Loucy (cell line): ENCODE measurements around the gene TYW1.
"Not testable (repeated sequence)": the region's sequence is repeated elsewhere in the genome, so short reads cannot be mapped to it uniquely, and the experiment has no call there.

ENCODE experiments used
- H2AFZ ChIP-seq: fragments of 200-600 bp; sonication (generic); 2 replicates; pipeline ENCODE4 v1.6.0; 2016; ENCODE audit warnings: antibody characterized with exemption, mild to moderate bottlenecking, low read length, moderate library complexity
- H3F3A ChIP-seq: fragments of 200-600 bp; 2 replicates; pipeline ENCODE4 v1.6.0; 2016; ENCODE audit warnings: antibody characterized with exemption, low read depth, mild to moderate bottlenecking
- H3K27me3 ChIP-seq: fragments of 200-600 bp; sonication (generic); 2 replicates; pipeline ENCODE4 v1.6.1; 2014; ENCODE audit warnings: low read length, mild to moderate bottlenecking; ENCODE audit not compliant: insufficient read depth, poor library complexity, severe bottlenecking
- H3K36me3 ChIP-seq: fragments of 200-600 bp; sonication (generic); 2 replicates; pipeline ENCODE4 v1.6.1; 2016; ENCODE audit warnings: low read length; ENCODE audit not compliant: insufficient read depth
- H3K4me1 ChIP-seq: fragments of 200-600 bp; sonication (generic); 2 replicates; pipeline ENCODE4 v1.5.1; 2014; ENCODE audit warnings: low read length, mild to moderate bottlenecking; ENCODE audit not compliant: insufficient read depth, poor library complexity, severe bottlenecking
- H3K4me2 ChIP-seq: fragments of 200-600 bp; sonication (generic); 2 replicates; pipeline ENCODE4 v1.6.0; 2014; ENCODE audit warnings: antibody characterized with exemption, low read length, low read depth, mild to moderate bottlenecking; ENCODE audit not compliant: poor library complexity, severe bottlenecking
- H3K4me3 ChIP-seq: fragments of 200-600 bp; sonication (generic); 2 replicates; pipeline ENCODE4 v1.5.1; 2014; ENCODE audit warnings: low read length, mild to moderate bottlenecking, mixed read lengths; ENCODE audit not compliant: poor library complexity, severe bottlenecking
- H3K79me2 ChIP-seq: fragments of 200-600 bp; sonication (generic); 2 replicates; pipeline ENCODE4 v1.6.1; 2014; ENCODE audit warnings: low read length; ENCODE audit not compliant: insufficient read depth
- H3K9ac ChIP-seq: fragments of 200-600 bp; sonication (generic); 2 replicates; pipeline ENCODE4 v1.6.0; 2014; ENCODE audit warnings: mild to moderate bottlenecking, low read depth, low read length, moderate library complexity; ENCODE audit not compliant: poor library complexity, severe bottlenecking
- H3K9me2 ChIP-seq: fragments of 200-600 bp; sonication (generic); replicated peaks from 2 replicates; pipeline ENCODE4 v1.6.1; 2016; ENCODE audit warnings: low read depth, low read length, mixed read lengths
- H3K9me3 ChIP-seq: fragments of 200-600 bp; sonication (generic); 2 replicates; pipeline ENCODE4 v1.6.1; 2014; ENCODE audit warnings: mild to moderate bottlenecking, antibody characterized with exemption, low read length, low read depth; ENCODE audit not compliant: insufficient read depth
- H4K20me1 ChIP-seq: fragments of 200-600 bp; sonication (generic); 2 replicates; pipeline ENCODE4 v1.6.0; 2014; ENCODE audit warnings: antibody characterized with exemption, low read length, mild to moderate bottlenecking; ENCODE audit not compliant: insufficient read depth, poor library complexity, severe bottlenecking
- EZH2phosphoT487 ChIP-seq: fragments of 200-600 bp; IDR thresholded peaks from 2 replicates; pipeline ENCODE4 v1.6.1; 2018; ENCODE audit warnings: antibody characterized with exemption, mild to moderate bottlenecking, moderate library complexity, borderline replicate concordance
- TF ChIP-seq, protein P1 (sequence below): fragments of 200-600 bp; sonication (generic); conservative IDR thresholded peaks from 2 replicates; pipeline ENCODE4 v1.5.1; 2014; ENCODE audit warnings: mild to moderate bottlenecking, antibody characterized with exemption, low read length

TYW1 gene, protein sequence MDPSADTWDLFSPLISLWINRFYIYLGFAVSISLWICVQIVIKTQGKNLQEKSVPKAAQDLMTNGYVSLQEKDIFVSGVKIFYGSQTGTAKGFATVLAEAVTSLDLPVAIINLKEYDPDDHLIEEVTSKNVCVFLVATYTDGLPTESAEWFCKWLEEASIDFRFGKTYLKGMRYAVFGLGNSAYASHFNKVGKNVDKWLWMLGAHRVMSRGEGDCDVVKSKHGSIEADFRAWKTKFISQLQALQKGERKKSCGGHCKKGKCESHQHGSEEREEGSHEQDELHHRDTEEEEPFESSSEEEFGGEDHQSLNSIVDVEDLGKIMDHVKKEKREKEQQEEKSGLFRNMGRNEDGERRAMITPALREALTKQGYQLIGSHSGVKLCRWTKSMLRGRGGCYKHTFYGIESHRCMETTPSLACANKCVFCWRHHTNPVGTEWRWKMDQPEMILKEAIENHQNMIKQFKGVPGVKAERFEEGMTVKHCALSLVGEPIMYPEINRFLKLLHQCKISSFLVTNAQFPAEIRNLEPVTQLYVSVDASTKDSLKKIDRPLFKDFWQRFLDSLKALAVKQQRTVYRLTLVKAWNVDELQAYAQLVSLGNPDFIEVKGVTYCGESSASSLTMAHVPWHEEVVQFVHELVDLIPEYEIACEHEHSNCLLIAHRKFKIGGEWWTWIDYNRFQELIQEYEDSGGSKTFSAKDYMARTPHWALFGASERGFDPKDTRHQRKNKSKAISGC

DNA sequence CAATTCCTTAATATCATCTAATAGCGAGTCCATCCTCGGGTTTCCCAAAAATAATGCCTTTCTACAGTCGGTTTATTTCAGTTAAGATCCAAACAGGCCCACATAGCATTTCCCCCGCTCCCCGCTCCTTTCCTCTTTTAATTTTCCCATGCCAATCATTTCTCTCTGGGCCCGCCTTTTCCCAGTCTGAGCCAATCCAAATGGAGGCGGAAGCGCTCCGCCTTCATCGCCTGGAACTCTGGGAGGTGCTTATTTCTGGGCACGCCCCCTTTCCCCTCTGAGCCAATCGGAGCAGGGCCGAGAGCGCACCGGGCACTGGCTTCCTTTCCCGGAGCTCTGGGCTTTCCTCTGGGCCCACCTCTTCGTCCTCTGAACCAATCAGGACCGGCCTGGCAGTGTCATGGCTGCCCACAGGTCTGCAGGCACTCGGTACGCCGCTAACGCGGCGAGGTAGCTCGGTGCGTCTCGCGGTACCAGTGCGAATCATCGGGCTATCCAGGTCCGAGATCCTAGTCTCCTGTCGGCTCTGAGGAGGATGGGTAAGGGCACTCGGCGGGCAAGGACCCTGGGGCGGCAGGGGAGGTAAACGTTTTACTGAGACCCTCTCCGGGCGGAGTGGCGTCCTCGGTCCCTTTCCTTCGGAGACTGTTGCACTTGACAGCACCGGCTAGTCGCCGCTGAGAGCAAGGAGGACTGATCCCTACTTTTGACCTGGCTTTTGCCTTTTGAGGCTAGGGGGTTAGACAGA, at the start of gene TYW1:
TYW1 (plus strand) TSS at position 390 of the 748 bp plus-strand sequence; CDS start at position 536, 146 bp downstream.
- Histone ChIP-seq H3K4me2 (peak within 1 kb of the TSS; percentile 83), H3K79me2 (peaks cover 34% of the 10 kb centered on the region), H3K9ac (peak within 1 kb of the TSS; percentile 79), H2AFZ (peak within 1 kb of the TSS; percentile 89), H3K4me3 (peak within 1 kb of the TSS; percentile 80)
- H3K36me3 ChIP-seq, H3K9me2 ChIP-seq, H3K27me3 ChIP-seq, H3F3A ChIP-seq, H3K9me3 ChIP-seq, H3K4me1 ChIP-seq, H4K20me1 ChIP-seq: not testable (repeated sequence)

DNA sequence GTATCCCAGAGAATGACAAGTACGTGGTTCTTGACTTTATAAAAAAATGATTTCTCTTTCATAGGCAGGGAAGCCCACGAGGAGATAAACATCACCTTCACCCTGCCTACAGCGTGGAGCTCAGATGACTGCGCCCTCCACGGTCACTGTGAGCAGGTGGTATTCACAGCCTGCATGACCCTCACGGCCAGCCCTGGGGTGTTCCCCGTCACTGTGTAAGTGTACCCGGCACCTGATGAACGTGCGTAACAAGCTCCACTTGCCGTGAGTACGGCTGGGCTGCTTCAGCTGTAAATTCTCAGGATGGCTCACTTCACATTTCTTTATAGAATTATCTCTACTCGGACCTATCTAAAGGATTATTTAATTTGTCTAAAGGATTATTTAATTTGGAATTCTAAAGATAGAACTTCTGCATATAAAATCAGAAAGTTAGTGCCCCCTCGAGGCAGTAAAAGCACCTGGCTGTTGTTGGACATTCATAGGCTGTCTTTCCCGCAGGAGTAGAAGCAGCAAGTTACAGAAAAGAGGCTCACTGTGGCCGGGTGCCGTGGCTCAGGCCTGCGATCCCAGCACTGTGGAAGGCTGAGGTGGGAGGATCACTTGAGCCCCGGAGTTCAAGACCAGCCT, 48.0 kb upstream of the TYW1 start:
- no peak overlapping the region for H3K4me3 ChIP-seq
- no peaks in the 10 kb centered on the region for H3K27me3 ChIP-seq
- TF ChIP-seq EZH2phosphoT487 = no peak
- TF ChIP-seq, protein P1, sequence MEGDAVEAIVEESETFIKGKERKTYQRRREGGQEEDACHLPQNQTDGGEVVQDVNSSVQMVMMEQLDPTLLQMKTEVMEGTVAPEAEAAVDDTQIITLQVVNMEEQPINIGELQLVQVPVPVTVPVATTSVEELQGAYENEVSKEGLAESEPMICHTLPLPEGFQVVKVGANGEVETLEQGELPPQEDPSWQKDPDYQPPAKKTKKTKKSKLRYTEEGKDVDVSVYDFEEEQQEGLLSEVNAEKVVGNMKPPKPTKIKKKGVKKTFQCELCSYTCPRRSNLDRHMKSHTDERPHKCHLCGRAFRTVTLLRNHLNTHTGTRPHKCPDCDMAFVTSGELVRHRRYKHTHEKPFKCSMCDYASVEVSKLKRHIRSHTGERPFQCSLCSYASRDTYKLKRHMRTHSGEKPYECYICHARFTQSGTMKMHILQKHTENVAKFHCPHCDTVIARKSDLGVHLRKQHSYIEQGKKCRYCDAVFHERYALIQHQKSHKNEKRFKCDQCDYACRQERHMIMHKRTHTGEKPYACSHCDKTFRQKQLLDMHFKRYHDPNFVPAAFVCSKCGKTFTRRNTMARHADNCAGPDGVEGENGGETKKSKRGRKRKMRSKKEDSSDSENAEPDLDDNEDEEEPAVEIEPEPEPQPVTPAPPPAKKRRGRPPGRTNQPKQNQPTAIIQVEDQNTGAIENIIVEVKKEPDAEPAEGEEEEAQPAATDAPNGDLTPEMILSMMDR = no peak
- no peaks in the 10 kb centered on the region for H4K20me1 ChIP-seq
- H3F3A ChIP-seq = no peaks in the 10 kb centered on the region
- no peaks in the 10 kb centered on the region for H3K9me2 ChIP-seq
- no peaks in the 10 kb centered on the region for H3K4me1 ChIP-seq
- no peak overlapping the region for H3K4me2 ChIP-seq
- H2AFZ ChIP-seq = no peak overlapping the region
- no peaks in the 10 kb centered on the region for H3K79me2 ChIP-seq
- H3K9ac ChIP-seq = no peak overlapping the region
- H3K36me3 ChIP-seq = peaks cover 87% of the 10 kb centered on the region
- H3K9me3 ChIP-seq = no peaks in the 10 kb centered on the region

DNA sequence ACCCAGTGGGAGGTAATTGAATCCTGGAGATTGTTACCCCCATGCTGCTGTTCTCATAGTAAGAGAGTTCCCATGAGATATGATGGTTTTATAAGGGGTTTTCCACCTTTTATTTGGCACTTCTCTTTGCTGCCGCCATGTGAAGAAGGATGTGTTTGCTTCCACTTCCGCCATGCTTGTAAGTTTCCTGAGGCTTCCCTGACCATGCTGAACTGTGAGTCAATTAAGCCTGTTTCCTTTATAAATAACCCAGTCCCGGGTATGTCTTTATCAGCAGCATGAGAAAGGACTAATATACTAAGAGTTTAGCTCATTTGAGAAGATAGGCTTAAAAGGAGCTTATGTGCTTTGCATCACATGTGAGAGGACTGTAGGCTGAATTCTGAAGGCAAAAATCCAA, 46.3 kb upstream of the TYW1 start:
- H3K36me3 ChIP-seq = peaks cover 82% of the 10 kb centered on the region; the same call in 1 of the 2 replicates
- H3K79me2 ChIP-seq = no peaks in the 10 kb centered on the region
- no peaks in the 10 kb centered on the region for H3K4me1 ChIP-seq
- H3K4me3 ChIP-seq = no peak overlapping the region
- H3K9me2 ChIP-seq = no peaks in the 10 kb centered on the region
- H2AFZ ChIP-seq = no peak overlapping the region
- no peak overlapping the region for H3K9ac ChIP-seq
- H3F3A ChIP-seq = no peaks in the 10 kb centered on the region
- H3K4me2 ChIP-seq = no peak overlapping the region
- H3K9me3 ChIP-seq = no peaks in the 10 kb centered on the region
- TF ChIP-seq, protein P1 = no peak
- TF ChIP-seq EZH2phosphoT487 = no peak
- no peaks in the 10 kb centered on the region for H4K20me1 ChIP-seq
- H3K27me3 ChIP-seq = no peaks in the 10 kb centered on the region
